ENCODE measurements around the gene CD300E.
"Not testable (repeated sequence)": the region's sequence is repeated elsewhere in the genome, so short reads cannot be mapped to it uniquely, and the experiment has no call there.

CD300E gene

GRCh38 chr17:74635418-74635817, 11.9 kb upstream of the CD300E start:
- DNase-seq (ENCODE audit: low spot score) = no peak

- DNase-seq (ENCODE audit: low spot score) = no peak
These were observed 9.8 kb upstream of the CD300E start for GRCh38 chr17:74633326-74633725.

- no peak for DNase-seq (ENCODE audit: low spot score)
These were observed 9.1 kb upstream of the CD300E start for GRCh38 chr17:74632617-74633016.

GRCh38 chr17:74631468-74632450, 8.2 kb upstream of the CD300E start:
- no peak for DNase-seq (ENCODE audit: low spot score)

- not testable (repeated sequence) for DNase-seq (ENCODE audit: low spot score)
These were observed 6.7 kb upstream of the CD300E start for GRCh38 chr17:74630251-74630650.

GRCh38 chr17:74625661-74626060, 2.1 kb upstream of the CD300E start:
- no peak for DNase-seq (ENCODE audit: low spot score)

- DNase-seq (ENCODE audit: low spot score) = no peak
These were observed 593 bp upstream of the CD300E start for GRCh38 chr17:74624131-74624530.

GRCh38 chr17:74619077-74619673, 4.4 kb downstream of the CD300E start:
- no peak for DNase-seq (ENCODE audit: low spot score)

GRCh38 chr17:74618451-74618850, 5.1 kb downstream of the CD300E start:
- DNase-seq (ENCODE audit: low spot score) = no peak

- DNase-seq (ENCODE audit: low spot score) = no peak
These were observed 6.8 kb downstream of the CD300E start for GRCh38 chr17:74616696-74617095.

- no peak for DNase-seq (ENCODE audit: low spot score)
These were observed 11.5 kb downstream of the CD300E start for GRCh38 chr17:74612046-74612445.

GRCh38 chr17:74610108-74610507, 13.4 kb downstream of the CD300E start:
- DNase-seq (ENCODE audit: low spot score) = peak; percentile 65

- no peak for DNase-seq (ENCODE audit: low spot score)
These were observed 15.0 kb downstream of the CD300E start for GRCh38 chr17:74608511-74608910.

GRCh38 chr17:74607221-74607620, 16.3 kb downstream of the CD300E start:
- DNase-seq (ENCODE audit: low spot score) = no peak

GRCh38 chr17:74606050-74606449, 17.5 kb downstream of the CD300E start:
- no peak for DNase-seq (ENCODE audit: low spot score)

- no peak for DNase-seq (ENCODE audit: low spot score)
These were observed 18.2 kb downstream of the CD300E start for GRCh38 chr17:74605361-74605760.

GRCh38 chr17:74604761-74605160, 18.8 kb downstream of the CD300E start:
- DNase-seq (ENCODE audit: low spot score) = no peak

- no peak for DNase-seq (ENCODE audit: low spot score)
These were observed 19.3 kb downstream of the CD300E start for GRCh38 chr17:74604200-74604599.

- DNase-seq (ENCODE audit: low spot score) = no peak
These were observed 19.8 kb downstream of the CD300E start for GRCh38 chr17:74603746-74604145.

GRCh38 chr17:74603037-74603635, 20.4 kb downstream of the CD300E start:
- no peak for DNase-seq (ENCODE audit: low spot score)

- peak; percentile 73 for DNase-seq (ENCODE audit: low spot score)
These were observed 21.5 kb downstream of the CD300E start for GRCh38 chr17:74601944-74602572.

GRCh38 chr17:74599448-74599939, 24.0 kb downstream of the CD300E start:
- no peak for DNase-seq (ENCODE audit: low spot score)

Data from iPS-NIHi11 (cell line).